GM21723 (cell line): ENCODE results near the gene TMEM260.
"Not testable (repeated sequence)": the region's sequence is repeated elsewhere in the genome, so short reads cannot be mapped to it uniquely, and the experiment has no call there.

Experiments
- ATAC-seq: cut with Tn5 transposase; IDR thresholded peaks from one replicate; pipeline ENCODE4 v1.9.1; 2021; ENCODE audit warnings: mild to moderate bottlenecking, moderate library complexity; ENCODE audit not compliant: unreplicated experiment

TMEM260 gene

DNA sequence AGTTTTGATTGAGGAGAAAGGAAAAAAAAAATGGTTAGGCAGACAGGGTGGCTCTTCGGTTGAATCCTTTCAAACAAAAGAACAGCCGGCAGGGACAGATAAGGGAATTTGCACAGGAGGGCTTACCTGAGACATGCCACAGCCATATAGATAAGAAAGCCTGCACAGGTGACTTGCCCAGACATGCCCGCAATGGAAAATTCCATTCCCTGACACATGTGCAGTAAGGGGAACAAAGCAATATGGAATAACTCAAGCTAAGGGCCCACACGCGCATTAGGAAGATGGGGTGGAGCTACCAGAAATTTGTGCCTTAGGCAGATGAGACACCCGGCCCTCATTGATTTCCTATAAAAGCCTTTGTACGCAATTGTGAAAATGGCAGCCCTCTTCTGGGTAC lies 86.7 kb downstream of the TMEM260 start:
- ATAC-seq = no peak

DNA sequence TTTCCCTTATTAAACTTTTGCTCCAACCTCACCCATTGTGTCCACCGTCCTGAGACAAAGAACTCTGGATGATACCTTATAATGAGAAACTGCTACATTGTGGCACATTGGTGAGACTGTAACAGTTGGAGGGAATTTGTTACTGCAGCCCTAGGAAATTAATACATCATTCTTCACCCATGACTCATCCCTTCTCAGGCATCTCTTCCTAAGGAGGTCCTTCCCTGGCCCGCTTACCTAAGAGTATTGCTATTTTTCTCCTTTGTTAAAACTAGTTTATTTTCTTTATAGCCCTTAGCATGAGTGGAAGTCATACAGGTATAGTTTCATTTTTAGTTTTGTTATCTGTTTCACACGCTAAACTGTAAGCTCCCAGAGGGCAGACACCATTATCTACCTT lies 87.1 kb downstream of the TMEM260 start:
- ATAC-seq = no peak

DNA sequence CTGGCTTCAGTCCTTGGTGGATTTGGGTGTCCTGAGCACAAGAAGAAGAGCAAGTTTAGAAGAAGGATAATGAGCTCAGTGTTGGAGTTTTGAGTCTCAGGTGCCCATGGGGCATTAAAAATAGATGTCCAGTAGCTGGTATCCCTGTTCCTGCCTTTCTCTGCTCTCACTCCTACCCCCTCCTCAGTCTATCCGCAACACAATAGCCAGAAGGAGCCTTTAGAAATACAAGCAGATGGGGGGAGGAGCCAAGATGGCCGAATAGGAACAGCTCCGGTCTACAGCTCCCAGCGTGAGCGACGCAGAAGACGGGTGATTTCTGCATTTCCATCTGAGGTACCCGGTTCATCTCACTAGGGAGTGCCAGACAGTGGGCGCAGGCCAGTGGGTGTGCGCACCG lies 87.7 kb downstream of the TMEM260 start:
- ATAC-seq = not testable (repeated sequence)

DNA sequence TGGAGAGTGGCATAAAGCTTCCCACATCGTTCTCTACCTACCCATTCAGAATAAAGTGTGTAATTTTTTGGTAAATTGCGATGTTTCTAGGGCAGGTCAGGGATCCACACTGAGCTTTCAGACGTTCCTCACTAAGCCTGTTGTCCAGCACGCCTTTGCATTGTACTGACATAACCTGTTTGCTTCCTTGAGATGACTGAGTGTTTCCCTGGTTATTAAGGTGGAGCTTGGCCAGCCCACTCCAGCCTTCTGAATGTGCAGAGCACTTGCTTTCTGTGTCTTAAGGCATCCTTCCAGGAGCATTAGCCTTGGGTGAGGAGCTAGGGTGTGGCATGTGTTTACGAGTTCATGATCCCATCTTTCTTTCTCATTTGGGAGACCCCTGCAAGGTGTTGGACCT lies 96.4 kb downstream of the TMEM260 start:
- ATAC-seq = no peak

DNA sequence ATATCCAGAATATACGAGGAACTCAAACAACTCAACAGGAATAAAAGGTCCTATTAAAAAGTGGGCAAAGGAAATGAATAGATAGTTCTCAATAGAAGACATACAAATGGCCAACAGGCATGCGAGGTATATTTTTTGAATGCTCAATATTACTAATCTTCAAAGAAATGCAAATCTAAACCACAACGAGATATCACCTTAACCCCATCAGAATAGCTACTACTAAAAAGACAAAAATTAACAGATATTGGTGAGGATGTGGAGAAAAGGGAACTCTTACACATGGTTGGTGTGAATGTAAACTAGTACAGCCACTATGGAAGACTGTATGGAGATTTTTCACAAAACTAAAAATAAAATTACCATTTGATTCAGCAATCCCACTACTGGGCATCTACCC lies 99.2 kb downstream of the TMEM260 start:
- ATAC-seq = no peak

DNA sequence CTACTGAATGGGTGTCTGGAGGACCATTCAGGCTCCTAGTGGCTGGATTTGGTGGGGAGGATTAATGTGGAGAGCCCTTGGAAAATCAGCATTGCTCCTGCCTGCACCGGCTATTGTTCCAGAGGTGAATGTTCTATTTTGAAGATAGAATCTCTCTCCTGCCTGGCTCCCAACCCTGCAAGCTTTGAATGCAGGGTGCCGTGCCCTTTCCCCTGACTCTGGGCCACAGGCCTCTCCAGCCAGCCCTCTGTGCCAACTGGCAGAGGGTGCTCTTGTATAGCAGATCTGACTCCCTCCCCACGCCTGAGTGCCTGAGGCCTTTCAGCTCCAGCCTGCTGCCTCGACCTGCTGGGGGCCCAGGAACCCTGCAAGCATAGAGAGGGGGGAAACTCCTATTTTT lies 106.8 kb downstream of the TMEM260 start:
- no peak for ATAC-seq

DNA sequence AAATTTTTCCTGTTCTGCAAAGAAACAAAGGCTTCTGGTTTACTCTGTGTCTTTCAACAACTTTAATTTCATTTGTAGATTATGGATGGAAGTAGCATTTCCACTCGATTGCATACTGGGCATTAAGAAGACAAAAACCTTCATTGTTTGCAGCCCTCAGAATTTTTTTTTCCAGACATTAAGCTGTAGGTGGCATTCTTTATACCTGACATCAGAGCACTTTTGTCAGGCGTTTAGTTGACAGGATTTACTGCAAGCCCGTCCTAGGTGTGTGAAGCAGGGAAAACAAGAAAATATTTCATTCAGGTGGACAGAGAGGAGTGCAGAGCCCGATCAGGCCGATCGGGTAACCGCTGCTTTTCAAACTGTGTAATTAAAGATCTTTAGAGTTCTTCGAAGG lies 107.5 kb downstream of the TMEM260 start:
- no peak for ATAC-seq

DNA sequence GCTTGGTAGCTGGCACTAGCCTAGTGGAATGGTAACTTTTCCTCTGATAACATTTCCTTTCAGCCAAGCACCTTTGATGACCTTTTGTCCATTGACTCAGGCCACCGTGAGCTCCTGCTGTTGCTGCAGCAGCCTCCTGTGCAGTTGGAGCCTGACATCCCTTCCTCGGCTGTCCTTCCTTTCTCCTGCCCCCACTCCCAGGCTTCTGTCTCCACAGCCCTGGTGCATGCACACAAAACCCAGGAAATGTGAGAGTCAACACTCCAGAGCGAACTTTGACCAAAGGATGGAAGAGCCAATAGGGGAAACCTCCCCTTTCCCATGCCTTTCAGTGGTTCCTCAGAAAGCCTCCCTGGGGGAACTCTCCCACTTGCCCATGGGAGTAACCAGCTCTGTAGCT lies 115.0 kb downstream of the TMEM260 start:
- no peak for ATAC-seq

DNA sequence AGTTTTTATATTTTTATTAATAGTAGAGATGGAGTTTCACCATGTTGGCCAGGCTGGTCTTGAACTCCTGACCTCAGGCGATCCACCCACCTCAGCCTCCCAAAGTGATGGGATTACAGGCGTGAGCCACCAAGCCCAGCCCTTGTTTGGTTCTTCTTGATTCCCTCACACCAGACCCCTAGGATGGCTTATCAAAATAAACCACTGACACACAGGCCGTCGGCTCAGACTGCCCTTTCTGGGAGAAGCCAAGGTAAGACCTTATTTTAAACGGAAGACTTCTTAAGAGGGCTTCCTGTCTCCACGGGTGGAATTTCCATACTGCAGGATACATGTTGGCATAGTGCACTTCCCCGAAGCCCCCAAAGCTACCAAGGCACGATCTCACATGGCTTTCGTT lies 115.6 kb downstream of the TMEM260 start:
- not testable (repeated sequence) for ATAC-seq
